ENCODE measurements around the gene ZNF74.
"Not testable (repeated sequence)": the region's sequence is repeated elsewhere in the genome, so short reads cannot be mapped to it uniquely, and the experiment has no call there.

Gene ZNF74

DNA sequence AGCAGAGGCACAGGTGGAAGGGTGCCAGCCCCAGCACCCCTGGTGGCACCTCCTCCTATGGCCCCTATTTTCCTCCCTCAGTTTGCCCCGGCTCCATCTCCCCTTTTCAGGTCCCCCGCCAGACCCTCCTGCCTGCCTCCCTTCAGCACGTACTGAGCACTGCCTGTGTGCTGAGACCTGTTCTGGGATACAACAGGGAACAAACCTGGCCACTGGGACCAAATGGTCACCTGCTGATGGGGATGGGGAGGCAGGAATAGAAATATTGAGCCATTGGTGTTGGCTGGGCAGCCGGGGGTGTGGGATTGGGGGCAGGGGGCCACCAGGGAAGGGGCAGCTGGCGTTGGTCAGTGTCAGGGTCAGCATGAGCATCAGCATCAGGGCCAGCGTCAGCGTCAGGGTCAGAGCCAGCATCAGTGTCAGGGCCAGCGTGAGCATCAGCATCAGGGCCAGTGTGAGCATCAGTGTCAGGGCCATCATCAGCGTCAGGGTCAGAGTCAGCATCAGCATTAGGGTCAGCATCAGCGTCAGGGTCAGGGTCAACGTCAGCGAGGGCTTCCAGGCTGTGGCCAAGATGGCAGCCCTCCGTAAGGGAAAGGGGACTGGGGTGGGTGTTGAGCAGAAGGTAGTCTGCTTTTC lies 7.5 kb downstream of the ZNF74 start:
- DNase-seq, result no peak

DNA sequence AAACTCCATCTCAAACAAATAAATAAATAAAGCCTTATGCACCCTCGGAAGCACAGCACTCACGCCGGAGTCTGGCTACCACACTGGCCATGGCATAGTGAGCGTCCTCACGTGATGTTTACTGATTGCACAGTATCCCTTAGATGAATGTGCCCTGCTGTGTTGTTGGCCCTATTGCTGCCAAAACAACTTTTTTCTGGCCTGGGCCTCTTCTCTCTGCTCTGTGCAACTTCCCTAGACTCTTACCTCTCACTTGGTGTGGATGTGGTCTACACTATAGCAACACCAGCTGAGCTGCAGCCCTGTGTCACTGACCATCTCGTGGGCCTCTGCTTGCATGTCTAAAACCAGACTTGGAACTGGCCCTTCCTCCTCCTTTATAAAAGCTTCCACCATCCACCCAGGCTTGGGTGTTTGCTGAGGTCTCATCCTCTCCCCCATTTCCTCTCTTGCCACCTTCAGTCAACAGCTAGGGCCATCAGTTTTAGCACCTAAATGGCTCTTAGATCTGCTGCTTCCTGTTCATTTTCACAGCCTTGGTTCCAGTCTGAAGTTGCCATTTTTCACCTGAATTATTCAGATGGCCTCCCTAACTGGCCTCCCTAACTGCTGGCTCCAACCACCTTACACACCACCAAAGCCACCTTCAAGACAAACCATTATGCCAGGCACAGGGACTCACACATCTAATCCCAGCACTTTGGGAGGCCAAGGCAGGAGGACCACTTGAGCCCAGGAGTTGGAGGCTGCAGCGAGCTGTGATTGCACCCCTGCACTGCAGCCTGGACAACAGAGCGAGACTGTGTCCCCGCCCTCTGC lies 9.2 kb downstream of the ZNF74 start:
- no peak for DNase-seq

DNA sequence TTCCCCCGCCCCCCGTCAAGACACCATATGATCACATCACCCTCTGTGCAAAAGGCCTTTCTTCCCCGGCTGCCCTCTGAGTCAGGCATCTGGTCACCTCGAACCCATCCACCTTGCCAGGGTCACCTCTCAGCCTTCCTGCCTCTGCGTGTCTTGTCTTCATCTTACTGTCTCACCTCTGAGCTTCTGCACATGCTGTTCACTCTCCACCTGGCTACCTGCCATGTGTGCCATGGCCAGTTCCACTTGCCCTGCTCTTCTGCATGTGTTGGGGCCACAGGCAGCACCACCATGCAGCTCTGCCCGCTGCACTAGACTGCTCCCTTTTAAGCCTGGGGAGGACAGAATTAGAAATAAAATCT lies 9.8 kb downstream of the ZNF74 start:
- no peak for DNase-seq

DNA sequence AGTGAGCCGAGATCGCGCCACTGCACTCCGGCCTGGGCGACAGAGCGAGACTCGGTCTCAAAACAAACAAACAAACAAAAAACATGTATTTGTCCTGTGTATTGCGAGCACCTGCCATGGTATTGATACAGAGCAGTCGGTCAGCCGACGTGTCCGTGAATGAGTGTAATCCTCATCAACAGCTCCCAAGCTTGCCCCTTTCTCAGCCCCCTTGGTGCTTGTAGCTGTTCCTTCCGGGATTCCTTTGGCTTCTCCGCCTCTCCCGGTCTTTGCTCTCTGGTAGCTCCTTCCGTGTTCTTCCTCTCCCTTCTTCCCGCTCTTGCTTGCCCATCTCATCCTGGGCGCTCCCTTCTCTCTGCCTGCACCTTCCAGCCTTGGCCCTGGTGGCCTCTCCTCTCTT lies 10.9 kb downstream of the ZNF74 start:
- DNase-seq, result no peak

DNA sequence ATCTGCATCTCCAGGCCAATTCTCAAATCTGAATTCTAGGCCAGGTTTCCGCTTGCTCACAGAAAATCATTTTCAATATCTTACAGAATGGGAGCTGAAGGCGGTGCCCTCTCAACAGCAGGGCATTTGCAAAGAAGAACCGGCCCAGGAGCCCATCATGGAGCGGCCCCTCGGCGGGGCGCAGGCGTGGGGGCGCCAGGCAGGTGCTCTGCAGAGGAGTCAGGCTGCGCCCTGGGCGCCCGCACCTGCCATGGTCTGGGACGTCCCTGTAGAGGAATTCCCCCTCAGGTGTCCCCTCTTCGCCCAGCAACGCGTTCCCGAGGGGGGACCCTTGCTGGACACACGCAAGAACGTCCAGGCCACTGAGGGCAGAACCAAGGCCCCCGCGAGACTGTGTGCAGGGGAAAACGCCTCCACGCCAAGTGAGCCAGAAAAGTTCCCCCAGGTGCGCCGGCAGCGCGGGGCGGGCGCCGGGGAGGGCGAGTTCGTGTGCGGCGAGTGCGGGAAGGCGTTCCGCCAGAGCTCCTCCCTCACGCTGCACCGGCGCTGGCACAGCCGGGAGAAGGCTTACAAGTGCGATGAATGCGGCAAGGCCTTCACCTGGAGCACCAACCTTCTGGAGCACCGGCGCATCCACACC lies 11.5 kb downstream of the ZNF74 start:
- no peak for DNase-seq

DNA sequence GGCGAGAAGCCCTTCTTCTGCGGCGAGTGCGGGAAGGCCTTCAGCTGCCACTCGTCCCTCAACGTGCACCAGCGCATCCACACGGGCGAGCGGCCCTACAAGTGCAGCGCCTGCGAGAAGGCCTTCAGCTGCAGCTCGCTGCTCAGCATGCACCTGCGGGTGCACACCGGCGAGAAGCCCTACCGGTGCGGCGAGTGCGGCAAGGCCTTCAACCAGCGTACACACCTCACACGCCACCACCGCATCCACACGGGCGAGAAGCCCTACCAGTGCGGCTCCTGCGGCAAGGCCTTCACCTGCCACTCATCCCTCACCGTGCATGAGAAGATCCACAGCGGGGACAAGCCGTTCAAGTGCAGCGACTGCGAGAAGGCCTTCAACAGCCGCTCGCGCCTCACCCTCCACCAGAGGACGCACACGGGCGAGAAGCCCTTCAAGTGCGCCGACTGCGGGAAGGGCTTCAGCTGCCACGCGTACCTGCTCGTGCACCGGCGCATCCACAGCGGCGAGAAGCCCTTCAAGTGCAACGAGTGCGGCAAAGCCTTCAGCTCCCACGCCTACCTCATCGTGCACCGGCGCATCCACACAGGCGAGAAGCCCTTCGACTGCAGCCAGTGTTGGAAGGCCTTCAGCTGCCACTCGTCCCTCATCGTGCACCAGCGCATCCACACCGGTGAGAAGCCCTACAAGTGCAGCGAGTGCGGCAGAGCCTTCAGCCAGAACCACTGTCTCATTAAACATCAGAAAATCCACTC lies 12.2 kb downstream of the ZNF74 start:
- no peak for DNase-seq

DNA sequence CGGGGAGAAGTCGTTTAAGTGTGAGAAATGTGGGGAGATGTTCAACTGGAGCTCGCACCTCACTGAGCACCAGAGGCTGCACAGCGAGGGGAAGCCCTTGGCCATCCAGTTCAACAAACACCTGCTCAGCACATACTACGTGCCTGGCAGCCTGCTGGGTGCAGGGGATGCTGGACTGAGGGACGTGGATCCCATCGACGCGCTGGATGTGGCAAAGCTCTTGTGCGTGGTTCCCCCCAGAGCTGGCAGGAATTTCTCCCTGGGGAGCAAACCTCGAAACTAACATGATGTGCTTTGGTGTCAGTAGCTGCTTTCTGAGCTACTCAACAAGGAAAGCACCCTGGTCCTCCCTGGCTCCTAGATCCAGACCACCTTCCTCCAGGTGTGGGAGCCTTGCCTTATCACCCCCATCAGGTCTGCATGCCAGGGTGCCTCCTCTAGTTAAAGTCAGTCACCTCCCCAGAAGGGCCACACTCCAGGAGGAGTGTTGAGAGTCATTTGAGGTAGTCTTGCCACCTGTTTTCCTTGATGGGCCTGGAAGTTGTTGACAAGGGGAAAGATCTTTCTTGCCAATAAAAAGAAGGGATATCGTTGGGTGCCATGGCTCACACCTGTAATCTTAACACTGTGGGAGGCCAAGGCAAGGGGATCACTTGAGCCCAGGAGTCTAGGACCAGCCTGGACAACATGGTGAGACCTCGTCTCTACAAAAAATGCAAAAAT lies 12.9 kb downstream of the ZNF74 start:
- DNase-seq, result no peak

DNA sequence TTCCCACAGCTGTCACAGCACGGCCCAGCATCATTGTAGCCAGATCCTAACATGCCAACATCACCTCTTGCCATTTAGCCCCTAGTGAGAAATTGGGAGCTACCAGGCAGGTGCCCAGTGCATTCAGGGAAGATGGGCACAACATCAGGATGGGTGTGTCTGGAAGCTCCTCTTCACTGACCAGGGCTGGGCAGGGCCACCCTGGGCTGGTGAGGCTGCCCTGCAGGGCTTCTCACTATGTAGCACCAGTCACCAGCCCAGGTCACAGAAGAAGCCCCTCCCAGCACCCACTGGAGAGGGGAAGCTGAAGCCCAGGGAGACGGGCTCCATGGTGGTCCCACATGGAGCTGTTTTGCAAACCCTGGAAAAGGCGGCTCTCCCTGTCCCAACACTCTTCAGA lies 13.9 kb downstream of the ZNF74 start:
- no peak for DNase-seq

DNA sequence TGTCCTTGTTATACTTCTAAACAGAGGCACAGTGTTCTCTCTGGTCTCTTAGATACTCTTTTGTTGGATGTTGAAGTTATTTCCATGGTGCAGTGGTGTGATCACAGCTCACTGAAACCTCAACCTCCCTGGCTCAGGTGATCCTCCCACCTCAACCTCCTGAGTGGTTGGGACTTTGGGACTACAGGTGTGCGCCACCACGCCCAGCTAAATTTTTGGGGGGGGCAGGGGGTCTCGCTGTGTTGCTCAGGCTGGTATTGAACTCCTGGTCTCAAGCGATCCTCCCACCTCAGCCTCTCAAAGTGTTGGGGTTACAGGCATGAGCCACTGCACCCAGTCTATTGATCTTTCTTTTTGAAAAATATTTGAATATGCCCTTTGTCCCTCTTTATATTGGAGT lies 14.9 kb downstream of the ZNF74 start:
- DNase-seq, result no peak

DNA sequence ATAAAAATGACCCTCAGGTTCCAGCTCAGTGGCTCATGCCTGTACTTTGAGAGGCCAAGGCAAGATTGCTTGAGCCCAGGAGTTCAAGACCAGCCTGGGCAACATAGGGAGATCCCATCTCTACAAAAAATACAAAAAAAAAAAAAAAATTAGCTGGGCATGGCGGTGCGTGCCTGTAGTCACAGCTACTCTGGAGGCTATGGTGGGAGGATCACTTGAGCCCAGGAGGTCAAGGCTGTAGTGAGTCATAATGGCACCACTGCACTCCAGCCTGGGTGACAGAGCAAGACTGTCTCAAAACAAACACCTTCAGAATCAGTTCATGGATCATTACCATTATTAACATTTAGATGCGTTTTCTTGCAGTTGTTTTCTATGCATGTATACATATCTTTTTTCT lies 15.4 kb downstream of the ZNF74 start:
- DNase-seq, result not testable (repeated sequence)

DNA sequence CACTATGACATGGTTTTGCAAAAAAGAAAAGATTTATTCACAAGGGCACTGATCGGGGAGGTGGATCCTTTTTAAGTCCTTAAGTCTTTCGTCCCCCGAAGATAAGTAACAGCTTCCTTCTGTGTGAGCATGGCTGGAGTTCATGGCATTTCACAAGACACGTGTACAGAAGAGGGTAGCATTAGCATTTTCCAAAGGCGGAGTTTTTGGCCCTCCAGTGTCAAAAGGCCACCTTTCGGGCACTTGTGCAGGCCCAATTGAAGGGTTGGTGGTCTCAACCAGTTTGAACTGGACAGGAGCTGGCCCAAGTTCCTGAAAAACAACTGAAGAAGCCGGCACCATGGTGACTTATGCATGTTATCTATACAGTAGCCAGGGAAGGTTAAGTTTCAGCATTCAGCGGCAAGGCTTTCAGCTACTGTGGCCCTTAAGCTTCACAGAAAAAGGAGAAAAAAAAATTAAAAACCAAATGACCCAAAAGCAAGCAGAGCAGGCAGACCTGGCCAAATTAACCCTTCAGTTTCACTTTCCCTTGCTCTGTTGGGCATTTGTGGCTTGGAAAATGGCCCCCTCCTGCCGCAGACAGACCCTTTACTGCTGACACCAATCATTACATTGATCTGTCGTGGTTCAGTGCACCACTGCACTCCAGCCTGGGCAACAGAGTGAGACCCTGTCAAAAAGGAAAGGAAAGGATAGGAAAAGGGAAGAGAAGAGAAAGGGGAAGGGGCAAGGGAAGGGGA lies 18.7 kb downstream of the ZNF74 start:
- no peak for DNase-seq

DNA sequence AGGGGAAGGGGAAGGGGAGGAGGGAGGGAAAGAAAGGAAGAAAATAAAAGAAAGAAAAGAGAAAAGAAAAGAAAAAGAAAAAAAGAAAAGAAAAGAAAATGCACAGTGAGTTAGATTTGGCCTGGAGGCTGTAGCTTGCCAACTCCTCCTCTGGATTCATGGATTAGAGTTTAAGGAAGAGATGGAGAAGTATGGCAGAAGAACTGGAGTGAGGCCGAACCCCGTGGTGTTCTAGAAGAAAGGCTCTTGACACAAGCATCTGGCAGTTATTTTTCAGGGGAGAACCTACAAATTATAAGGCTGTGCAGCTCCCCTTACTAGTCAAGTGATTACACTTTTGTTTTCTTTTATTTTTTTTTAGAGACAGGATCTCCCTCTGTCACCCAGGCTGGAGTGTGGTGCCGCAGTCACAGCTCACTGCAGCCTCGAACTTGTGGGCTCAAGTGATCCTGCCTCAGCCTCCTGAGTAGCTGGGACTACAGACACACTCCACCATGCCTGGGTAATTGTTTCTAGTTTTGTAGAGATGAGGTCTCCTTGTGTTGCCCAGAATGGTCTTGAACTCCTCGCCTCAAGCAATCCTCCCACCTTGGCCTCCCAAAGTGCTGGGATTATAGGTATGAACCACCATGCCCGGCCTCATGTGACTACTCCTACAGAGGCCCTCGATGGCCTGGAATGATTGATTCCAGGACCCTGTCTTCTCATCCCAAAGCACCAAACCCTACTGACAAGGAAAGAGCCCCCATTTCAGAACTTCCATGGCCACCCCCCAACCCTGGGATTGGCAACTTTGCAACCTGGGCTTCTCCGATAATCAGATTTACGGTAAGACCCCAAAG lies 19.5 kb downstream of the ZNF74 start:
- DNase-seq, result no peak

DNA sequence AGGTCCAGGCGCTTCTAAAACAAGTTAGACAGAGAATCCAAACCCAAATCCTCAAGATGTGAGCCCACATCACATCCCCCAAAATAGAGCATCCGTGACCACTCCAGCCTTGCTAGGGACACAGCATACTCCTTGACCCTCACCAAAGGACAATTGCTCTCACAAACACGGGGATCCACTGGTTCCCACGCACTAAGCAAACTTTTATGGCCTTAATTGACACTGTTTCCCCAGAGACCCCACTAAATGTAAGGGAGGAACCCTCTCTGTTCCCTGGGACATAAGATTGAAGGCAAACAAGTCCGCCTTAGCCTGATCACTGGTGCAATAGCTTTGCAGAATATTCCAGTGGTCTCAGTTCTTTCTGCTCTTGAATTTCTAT lies 20.1 kb downstream of the ZNF74 start:
- no peak for DNase-seq

DNA sequence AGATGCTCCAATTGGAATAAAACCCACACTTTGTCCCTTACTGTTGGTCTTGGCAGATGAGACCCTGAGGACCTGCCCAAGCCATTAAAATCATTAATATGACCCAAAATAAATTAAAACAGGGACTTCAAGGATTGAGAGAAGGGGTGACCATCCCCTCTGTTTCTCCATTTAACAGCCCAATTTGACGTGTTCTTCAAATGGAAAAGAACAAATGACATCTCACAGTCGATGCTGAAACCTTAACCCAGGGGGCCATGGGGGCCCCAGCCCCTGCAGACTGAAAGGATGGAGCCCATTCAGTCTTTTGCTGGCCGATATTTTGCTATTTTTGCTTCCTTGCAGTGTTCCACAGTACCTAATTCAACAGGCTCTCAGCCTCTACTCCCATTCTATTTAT lies 20.5 kb downstream of the ZNF74 start:
- no peak for DNase-seq

DNA sequence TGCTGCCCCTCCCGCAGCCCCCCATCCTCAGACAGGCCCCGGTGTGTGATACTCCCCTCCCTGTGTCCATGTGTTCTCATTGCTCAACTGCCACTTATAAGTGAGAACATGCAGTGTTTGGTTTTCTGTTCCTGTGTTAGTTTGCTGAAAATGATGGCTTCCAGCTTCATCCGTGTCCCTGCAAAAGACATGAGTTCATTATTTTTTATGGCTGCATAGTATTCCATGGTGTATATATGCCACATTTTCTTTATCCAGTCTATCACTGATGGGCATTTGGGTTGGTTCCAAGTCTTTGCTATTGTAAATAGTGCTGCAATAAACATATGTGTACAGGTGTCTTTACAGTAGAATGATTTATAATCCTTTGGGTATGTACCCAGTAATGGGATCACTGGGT lies 21.3 kb downstream of the ZNF74 start:
- not testable (repeated sequence) for DNase-seq

DNA sequence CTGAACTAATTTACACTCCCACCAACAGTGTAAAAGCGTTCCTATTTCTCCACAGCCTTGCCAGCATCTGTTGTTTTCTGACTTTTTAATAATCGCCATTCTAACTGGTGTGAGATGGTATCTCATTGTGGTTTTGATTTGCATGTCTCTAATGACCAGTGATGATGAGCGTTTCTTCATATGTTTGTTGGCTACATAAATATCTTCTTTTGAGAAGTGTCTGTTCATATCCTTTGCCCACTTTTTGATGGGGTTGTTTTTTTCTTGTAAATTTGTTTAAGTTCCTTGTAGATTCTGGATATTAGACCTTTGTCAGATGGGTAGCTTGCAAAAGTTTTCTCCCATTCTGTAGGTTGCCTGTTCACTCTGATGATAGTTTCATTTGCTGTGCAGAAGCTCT lies 21.7 kb downstream of the ZNF74 start:
- DNase-seq, result not testable (repeated sequence)

DNA sequence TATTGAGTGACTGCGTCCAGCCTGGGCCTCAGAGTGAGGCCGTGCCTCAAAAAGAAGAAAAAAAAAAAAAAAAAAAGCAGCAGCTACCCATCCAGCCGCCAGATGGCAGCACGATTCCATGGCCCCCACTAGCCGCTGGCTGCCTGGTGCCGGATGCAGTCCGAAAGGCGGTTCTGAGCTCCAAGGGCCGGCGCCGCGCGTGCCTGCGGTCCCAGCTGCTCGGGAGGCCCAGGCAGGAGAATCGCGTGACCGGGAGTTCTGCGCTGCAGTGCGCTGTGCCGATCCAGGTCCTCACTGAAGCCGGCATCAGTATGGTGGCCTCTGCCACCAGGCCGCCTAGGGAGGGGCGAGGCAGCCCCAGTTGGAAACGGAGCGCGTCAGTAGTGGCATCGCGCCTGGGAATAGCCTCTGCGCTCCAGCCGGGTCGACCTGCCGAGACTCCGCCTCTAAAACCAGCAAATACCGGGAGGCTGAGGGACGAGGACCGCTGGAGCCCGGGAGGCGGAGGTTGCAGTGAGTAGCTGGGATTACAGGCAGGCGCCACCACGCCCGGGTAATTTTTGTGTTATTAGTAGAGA lies 24.3 kb downstream of the ZNF74 start:
- DNase-seq, result peak; percentile 77 to 78

DNA sequence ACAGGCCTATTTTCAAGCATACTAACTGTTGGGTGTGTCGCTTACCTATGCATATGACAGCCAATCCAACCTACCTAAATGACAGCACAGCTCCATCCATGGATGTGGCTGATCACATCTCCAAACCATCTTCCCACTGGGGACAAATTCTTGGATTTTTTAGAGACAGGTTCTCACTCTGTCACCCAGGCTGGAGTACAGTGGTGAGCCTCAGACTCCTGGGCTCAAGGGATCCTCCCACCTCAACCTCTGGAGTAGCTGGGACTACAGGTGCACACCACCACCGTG lies 25.7 kb downstream of the ZNF74 start:
- no peak for DNase-seq

DNA sequence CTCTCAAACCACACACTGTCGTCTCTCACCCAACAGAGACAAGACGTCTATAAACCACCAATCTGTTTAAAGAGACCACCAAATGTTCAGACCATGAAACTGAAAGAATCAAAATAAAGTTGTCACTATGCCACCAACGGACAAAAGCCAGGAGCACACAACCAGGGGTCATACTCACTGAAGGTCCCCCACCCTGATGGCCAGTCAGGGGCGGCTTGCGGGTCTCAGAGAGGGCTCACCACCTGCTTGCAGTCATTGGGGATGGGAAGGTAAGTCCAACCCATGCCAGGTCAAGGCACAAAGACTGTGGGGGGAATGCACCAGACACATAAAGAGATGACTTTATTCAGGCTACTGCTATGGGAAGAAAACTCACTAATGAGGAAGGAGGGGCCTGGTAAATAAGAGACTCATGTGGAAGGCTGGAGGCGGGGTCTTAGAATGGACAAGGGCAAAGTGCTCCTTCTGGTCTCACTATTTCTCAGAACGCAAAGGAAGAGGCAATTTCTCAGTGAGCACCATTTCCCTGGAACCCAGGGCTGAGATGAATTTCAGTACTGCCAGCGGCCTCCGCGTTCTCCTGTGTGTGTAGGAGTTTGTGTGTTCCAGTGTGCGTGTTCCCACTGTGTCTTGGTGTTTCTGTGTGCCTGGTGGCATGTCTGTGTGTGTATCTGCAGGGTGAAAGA lies 26.3 kb downstream of the ZNF74 start:
- no peak for DNase-seq

DNA sequence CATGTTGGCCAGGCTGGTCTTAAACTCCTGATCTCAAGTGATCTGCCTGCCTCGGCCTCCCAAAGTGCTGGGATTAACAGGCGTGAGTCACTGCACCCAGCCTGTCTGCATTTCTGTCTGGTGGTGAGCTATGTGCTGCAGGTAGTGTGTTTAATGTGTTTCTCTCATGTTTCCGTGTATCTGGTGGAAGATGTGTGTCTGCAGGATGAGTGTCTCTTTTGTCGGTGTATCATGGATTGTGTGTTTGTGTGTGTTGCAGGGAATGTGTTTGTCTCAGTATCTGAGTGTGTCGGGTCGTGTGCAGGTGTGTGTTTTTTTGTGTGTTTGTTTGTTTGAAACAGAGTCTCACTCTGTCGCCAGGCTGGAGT lies 27.5 kb downstream of the ZNF74 start:
- no peak for DNase-seq

Measured in CD4-positive, alpha-beta T cell treated with Interleukin-1 beta for 1 hour (primary cell).